SK-N-SH treated with all-trans-retinoic acid at 6 μM for 48 hours (cell line): ENCODE results near the gene FHIT.

ENCODE experiments used
- ESRRG ChIP-seq: fragments of 250-450 bp; sonication (Bioruptor Pico); IDR thresholded peaks from 2 replicates; pipeline ENCODE4 v1.6.1; 2021; ENCODE audit warnings: mild to moderate bottlenecking
- OSR1 ChIP-seq: fragments of 250-450 bp; sonication (Bioruptor Pico); IDR thresholded peaks from 2 replicates; pipeline ENCODE4 v1.8.0; 2022; ENCODE audit warnings: moderate library complexity, mild to moderate bottlenecking, inconsistent platforms
- ZFP3 ChIP-seq: fragments of 250-450 bp; sonication (Bioruptor Pico); IDR thresholded peaks from 2 replicates; pipeline ENCODE4 v1.5.0; 2020; ENCODE audit warnings: mild to moderate bottlenecking, moderate library complexity
- ZFP30 ChIP-seq: fragments of 450-650 bp; formaldehyde crosslinking; IDR thresholded peaks from 2 replicates; pipeline ENCODE4 v1.5.0; 2022; ENCODE audit warnings: mild to moderate bottlenecking, moderate library complexity
- ZNF70 ChIP-seq: fragments of 450-650 bp; formaldehyde crosslinking; IDR thresholded peaks from 2 replicates; pipeline ENCODE4 v1.5.0; 2020; ENCODE audit warnings: mild to moderate bottlenecking, moderate library complexity
- TF ChIP-seq, protein P1 (sequence below): fragments of 250-450 bp; sonication (Bioruptor Pico); IDR thresholded peaks from 2 replicates; pipeline ENCODE4 v1.8.0; 2021; ENCODE audit warnings: low read depth, mild to moderate bottlenecking, moderate library complexity, borderline replicate concordance
- TF ChIP-seq, protein P2 (sequence below): fragments of 250-450 bp; sonication (Bioruptor Pico); IDR thresholded peaks from 2 replicates; pipeline ENCODE4 v1.8.0; 2020; ENCODE audit warnings: mild to moderate bottlenecking, moderate library complexity, borderline replicate concordance

DNA sequence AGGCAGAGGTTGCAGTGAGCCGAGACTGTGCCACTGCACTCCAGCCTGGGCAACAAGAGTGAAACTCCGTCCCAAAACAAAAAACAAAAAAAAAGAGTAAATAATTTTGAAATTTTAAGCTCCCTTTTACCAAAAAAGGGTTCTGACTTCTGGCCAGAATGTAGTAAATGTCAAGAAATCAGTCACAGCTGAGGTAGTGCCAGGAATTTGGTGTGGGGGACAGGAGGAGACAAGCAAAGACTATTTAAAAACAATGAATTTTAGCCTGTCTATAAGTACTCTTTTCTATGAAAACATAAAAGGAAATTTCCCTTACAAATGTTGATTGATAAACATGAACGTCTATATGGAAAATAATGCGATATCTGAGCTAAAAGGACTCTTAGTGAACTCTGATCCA, 363.7 kb downstream of the FHIT start:
- TF ChIP-seq ZFP3 (CRISPR knock-in tag): no peak
- TF ChIP-seq, protein P1, sequence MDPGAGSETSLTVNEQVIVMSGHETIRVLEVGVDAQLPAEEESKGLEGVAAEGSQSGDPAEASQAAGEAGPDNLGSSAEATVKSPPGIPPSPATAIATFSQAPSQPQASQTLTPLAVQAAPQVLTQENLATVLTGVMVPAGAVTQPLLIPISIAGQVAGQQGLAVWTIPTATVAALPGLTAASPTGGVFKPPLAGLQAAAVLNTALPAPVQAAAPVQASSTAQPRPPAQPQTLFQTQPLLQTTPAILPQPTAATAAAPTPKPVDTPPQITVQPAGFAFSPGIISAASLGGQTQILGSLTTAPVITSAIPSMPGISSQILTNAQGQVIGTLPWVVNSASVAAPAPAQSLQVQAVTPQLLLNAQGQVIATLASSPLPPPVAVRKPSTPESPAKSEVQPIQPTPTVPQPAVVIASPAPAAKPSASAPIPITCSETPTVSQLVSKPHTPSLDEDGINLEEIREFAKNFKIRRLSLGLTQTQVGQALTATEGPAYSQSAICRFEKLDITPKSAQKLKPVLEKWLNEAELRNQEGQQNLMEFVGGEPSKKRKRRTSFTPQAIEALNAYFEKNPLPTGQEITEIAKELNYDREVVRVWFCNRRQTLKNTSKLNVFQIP (CRISPR knock-in tag): no peak
- TF ChIP-seq, protein P2, sequence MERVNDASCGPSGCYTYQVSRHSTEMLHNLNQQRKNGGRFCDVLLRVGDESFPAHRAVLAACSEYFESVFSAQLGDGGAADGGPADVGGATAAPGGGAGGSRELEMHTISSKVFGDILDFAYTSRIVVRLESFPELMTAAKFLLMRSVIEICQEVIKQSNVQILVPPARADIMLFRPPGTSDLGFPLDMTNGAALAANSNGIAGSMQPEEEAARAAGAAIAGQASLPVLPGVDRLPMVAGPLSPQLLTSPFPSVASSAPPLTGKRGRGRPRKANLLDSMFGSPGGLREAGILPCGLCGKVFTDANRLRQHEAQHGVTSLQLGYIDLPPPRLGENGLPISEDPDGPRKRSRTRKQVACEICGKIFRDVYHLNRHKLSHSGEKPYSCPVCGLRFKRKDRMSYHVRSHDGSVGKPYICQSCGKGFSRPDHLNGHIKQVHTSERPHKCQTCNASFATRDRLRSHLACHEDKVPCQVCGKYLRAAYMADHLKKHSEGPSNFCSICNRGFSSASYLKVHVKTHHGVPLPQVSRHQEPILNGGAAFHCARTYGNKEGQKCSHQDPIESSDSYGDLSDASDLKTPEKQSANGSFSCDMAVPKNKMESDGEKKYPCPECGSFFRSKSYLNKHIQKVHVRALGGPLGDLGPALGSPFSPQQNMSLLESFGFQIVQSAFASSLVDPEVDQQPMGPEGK: no peak
- no peak for TF ChIP-seq ZFP30 (CRISPR knock-in tag)
- TF ChIP-seq ZNF70 (CRISPR knock-in tag): no peak
- no peak for TF ChIP-seq OSR1 (CRISPR knock-in tag)
- TF ChIP-seq ESRRG (CRISPR knock-in tag): no peak
